Measurements from ENCODE around the gene PEX7. TPM values are rescaled to one million over a fixed set of nuclear protein-coding genes. Genes with fewer than 3 reads are reported as not detected.
"Not testable (repeated sequence)": the region's sequence is repeated elsewhere in the genome, so short reads cannot be mapped to it uniquely, and the experiment has no call there.

The PEX7 gene
- total and polyA plus RNA-seq, 12 donors = 2.9 to 20.6 (median 15.5) TPM

DNA sequence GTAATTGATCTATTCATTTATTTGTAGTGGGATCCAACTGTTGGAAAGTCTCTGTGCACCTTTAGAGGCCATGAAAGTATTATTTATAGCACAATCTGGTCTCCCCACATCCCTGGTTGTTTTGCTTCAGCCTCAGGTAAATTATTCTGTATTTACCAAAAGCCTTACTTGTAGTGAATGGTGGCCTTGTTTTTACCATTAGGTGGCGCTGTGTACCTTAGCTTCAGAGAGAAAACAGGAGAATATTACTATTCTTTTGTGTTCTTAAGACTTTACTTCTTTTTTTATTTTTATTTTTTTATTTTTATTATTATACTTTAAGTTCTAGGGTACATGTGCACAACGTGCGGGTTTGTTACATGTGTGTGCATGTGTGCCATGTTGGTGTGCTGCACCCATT, 23.7 kb downstream of the PEX7 start:
- TF ChIP-seq, protein P1, sequence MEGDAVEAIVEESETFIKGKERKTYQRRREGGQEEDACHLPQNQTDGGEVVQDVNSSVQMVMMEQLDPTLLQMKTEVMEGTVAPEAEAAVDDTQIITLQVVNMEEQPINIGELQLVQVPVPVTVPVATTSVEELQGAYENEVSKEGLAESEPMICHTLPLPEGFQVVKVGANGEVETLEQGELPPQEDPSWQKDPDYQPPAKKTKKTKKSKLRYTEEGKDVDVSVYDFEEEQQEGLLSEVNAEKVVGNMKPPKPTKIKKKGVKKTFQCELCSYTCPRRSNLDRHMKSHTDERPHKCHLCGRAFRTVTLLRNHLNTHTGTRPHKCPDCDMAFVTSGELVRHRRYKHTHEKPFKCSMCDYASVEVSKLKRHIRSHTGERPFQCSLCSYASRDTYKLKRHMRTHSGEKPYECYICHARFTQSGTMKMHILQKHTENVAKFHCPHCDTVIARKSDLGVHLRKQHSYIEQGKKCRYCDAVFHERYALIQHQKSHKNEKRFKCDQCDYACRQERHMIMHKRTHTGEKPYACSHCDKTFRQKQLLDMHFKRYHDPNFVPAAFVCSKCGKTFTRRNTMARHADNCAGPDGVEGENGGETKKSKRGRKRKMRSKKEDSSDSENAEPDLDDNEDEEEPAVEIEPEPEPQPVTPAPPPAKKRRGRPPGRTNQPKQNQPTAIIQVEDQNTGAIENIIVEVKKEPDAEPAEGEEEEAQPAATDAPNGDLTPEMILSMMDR (IDR thresholded peaks at IDR 0.05) = peak; percentile 45 to 84 (median 73)
- ATAC-seq = peak in 2 of 8 donors; percentile 54 to 56
- intact Hi-C loops (cut with DNase I) = loop anchor here in 5 of 10 donors (5.0 to 10.0 kb wide), 2 partner anchors 166 to 169 kb away; no protein-coding TSS in a partner anchor

GRCh38 chr6:136846477-136846876, 24.1 kb downstream of the PEX7 start:
- ATAC-seq, H3K4me3 ChIP-seq, H3K27ac ChIP-seq, H3K27me3 ChIP-seq, DNase-seq, H3K36me3 ChIP-seq: not testable (repeated sequence)
- WGBS, 2 donors = 88 to 89% methylated on average over 4 of the region's 4 CpGs
- Histone ChIP-seq H3K4me1 (peaks cover 0 to 12% (median 0%) of the 10 kb centered on the region in 9 donors), H3K9me3 (peaks cover 0 to 12% (median 0%) of the 10 kb centered on the region in 11 donors)
- intact Hi-C loops (cut with DNase I) = loop anchor here in 5 of 10 donors (5.0 to 10.0 kb wide), 2 partner anchors 166 to 168 kb away; no protein-coding TSS in a partner anchor

More for the DNA sequence above, 23.7 kb downstream of the PEX7 start:
- no peak overlapping the region for H3K4me3 ChIP-seq
- H3K9me3 ChIP-seq = peaks cover 0 to 12% (median 0%) of the 10 kb centered on the region in 11 donors
- peaks cover 0 to 8% (median 0%) of the 10 kb centered on the region in 9 donors for H3K36me3 ChIP-seq
- H3K27ac ChIP-seq = no peak overlapping the region
- H3K4me1 ChIP-seq = peaks cover 0 to 12% (median 0%) of the 10 kb centered on the region in 9 donors
- no peaks in the 10 kb centered on the region for H3K27me3 ChIP-seq
- 62% methylated on average over 3 of the region's 3 CpGs for WGBS, 2 donors
- peak in 1 of 2 donors; percentile 18 for DNase-seq

- intact Hi-C loops (cut with DNase I) = loop anchor here in 5 of 10 donors (5.0 to 10.0 kb wide), 2 partner anchors 162 to 165 kb away; no protein-coding TSS in a partner anchor
- 87 to 90% methylated on average over 3 to 4 of the region's 4 CpGs for WGBS, 2 donors
- H3K9me3 ChIP-seq = peaks cover 0 to 14% (median 0%) of the 10 kb centered on the region in 11 donors
Observed at GRCh38 chr6:136849979-136850563, 27.7 kb downstream of the PEX7 start.

GRCh38 chr6:136859430-136859829, 37.0 kb downstream of the PEX7 start:
- intact Hi-C loops (cut with DNase I) = no loop called here
- no peaks in the 10 kb centered on the region for H3K9me3 ChIP-seq
- peak overlapping the region in 1 of 10 donors; percentile 39 for H3K27ac ChIP-seq
- no peak for DNase-seq
- no peaks in the 10 kb centered on the region for H3K27me3 ChIP-seq
- TF ChIP-seq, protein P1 (IDR thresholded peaks at IDR 0.05) = no peak
- ATAC-seq = no peak
- H3K4me1 ChIP-seq = no peaks in the 10 kb centered on the region
- H3K36me3 ChIP-seq = peaks cover 0 to 11% (median 0%) of the 10 kb centered on the region in 9 donors
- WGBS, 2 donors = 92 to 96% methylated on average over 5 of the region's 5 CpGs
- no peak overlapping the region for H3K4me3 ChIP-seq

More at GRCh38 chr6:136849979-136850563, 27.7 kb downstream of the PEX7 start:
- H3K4me3 ChIP-seq, H3K27me3 ChIP-seq, H3K36me3 ChIP-seq, ATAC-seq, H3K27ac ChIP-seq, DNase-seq, H3K4me1 ChIP-seq: not testable (repeated sequence)

DNA sequence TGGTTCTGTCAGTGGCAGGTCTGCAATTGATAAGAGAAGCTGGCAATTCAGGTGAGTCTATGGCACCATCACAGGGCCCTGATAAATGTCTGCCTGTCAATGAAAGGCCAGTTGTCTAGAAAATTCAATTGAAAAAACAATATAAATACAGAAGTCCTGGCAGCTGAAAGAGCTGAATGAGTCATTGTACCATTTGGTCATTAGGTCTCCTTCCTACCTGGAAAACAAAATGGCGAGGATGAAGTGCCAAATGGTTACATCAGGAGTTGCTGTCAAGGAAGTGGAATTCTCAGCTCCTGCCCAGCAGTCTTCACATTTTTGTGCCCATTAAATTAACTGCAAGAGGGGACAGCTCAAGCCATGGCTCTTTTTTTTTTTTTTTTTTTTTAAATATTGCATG, 37.7 kb downstream of the PEX7 start:
- H3K36me3 ChIP-seq = peaks cover 0 to 8% (median 0%) of the 10 kb centered on the region in 9 donors
- no peaks in the 10 kb centered on the region for H3K27me3 ChIP-seq
- ATAC-seq (no peak), DNase-seq (no peak)
- intact Hi-C loops (cut with DNase I) = no loop called here
- no peaks in the 10 kb centered on the region for H3K9me3 ChIP-seq
- H3K27ac ChIP-seq = peak overlapping the region in 1 of 10 donors; percentile 39
- WGBS, 2 donors = 97 to 100% methylated on average over 1 of the region's 1 CpG
- no peak overlapping the region for H3K4me3 ChIP-seq
- TF ChIP-seq, protein P1 (IDR thresholded peaks at IDR 0.05) = no peak
- no peaks in the 10 kb centered on the region for H3K4me1 ChIP-seq

Measured in heart right ventricle (tissue), 16 donors.